Stimulated activated naive CD8-positive, alpha-beta T cell treated with anti-CD3 and anti-CD28 coated beads, Interleukin-15, amount 100 ng/mL, for 72 hours (primary cell): Measurements from ENCODE around the gene ZFP57.

Experiments
- ATAC-seq: fragments of 150-1000 bp; cut with Tn5 transposase; 2 replicates; pipeline ENCODE4 v1.10.0; 2021; ENCODE audit warnings: mild to moderate bottlenecking, moderate library complexity
- DNase-seq, 2 donors: peaks; one replicate each; pipeline ENCODE4 v3.0.0; 2021 to 2022
- H3K27ac Mint-ChIP-seq, 2 donors: one replicate each; pipeline ENCODE4 v1.8.0; 2022; ENCODE audit warnings: mild to moderate bottlenecking in 2 of 2, mixed read lengths in 2 of 2, moderate library complexity in 2 of 2
- H3K27me3 Mint-ChIP-seq: one replicate; pipeline ENCODE4 v1.8.0; 2022; ENCODE audit warnings: mixed read lengths
- H3K4me1 Mint-ChIP-seq: one replicate; pipeline ENCODE4 v1.8.0; 2022; ENCODE audit warnings: mild to moderate bottlenecking, mixed read lengths
- H3K4me3 Mint-ChIP-seq, 2 donors: one replicate each; pipeline ENCODE4 v1.8.0; 2022; ENCODE audit warnings: mild to moderate bottlenecking in 2 of 2, mixed read lengths in 2 of 2, moderate library complexity in 1 of 2
- H3K9me3 Mint-ChIP-seq, 2 donors: one replicate each; pipeline ENCODE4 v1.8.0; 2022; ENCODE audit warnings: mixed read lengths in 2 of 2

ZFP57 gene

GRCh38 chr6:29680904-29681303 lies at the start of gene ZFP57:
ZFP57 (minus strand) TSS chr6:29681152; CDS start chr6:29677003, 4,149 bp downstream.
- Mint-ChIP-seq H3K27ac (peak within 1 kb of the TSS; percentile 33 to 34), H3K27me3 (peaks cover 19% of the 10 kb centered on the region), H3K4me3 (peak within 1 kb of the TSS; percentile 55 to 82), H3K4me1 (peaks cover 39% of the 10 kb centered on the region), H3K9me3 (no peaks in the 10 kb centered on the region)
- ATAC-seq (no peak), DNase-seq (no peak)

- no peak for ATAC-seq
- DNase-seq = no peak
- H3K4me3 Mint-ChIP-seq = no peak overlapping the region
- H3K27ac Mint-ChIP-seq = peak overlapping the region; percentile 3 to 50
- H3K9me3 Mint-ChIP-seq = no peaks in the 10 kb centered on the region
- no peaks in the 10 kb centered on the region for H3K27me3 Mint-ChIP-seq
- H3K4me1 Mint-ChIP-seq = peaks cover 68% of the 10 kb centered on the region
Observed at GRCh38 chr6:29730575-29731126, 49.7 kb upstream of the ZFP57 start.

- Mint-ChIP-seq H3K9me3 (no peaks in the 10 kb centered on the region), H3K4me3 (no peak overlapping the region), H3K27me3 (no peaks in the 10 kb centered on the region), H3K4me1 (peaks cover 75% of the 10 kb centered on the region), H3K27ac (no peak overlapping the region)
- DNase-seq = no peak
- ATAC-seq = no peak
Observed at GRCh38 chr6:29729774-29730328, 48.9 kb upstream of the ZFP57 start.

- ATAC-seq (no peak), DNase-seq (no peak)
- H3K4me1 Mint-ChIP-seq = peaks cover 75% of the 10 kb centered on the region
- H3K9me3 Mint-ChIP-seq = no peaks in the 10 kb centered on the region
- H3K27me3 Mint-ChIP-seq = no peaks in the 10 kb centered on the region
- H3K4me3 Mint-ChIP-seq = no peak overlapping the region
- H3K27ac Mint-ChIP-seq = no peak overlapping the region
Observed at GRCh38 chr6:29728875-29729270, 47.9 kb upstream of the ZFP57 start.

GRCh38 chr6:29728173-29728874 lies 47.4 kb upstream of the ZFP57 start:
- H3K4me1 Mint-ChIP-seq = peaks cover 72% of the 10 kb centered on the region
- no peaks in the 10 kb centered on the region for H3K27me3 Mint-ChIP-seq
- ATAC-seq (no peak), DNase-seq (no peak)
- H3K9me3 Mint-ChIP-seq = no peaks in the 10 kb centered on the region
- H3K27ac Mint-ChIP-seq = peak overlapping the region in 1 of 2 donors; percentile 12
- no peak overlapping the region for H3K4me3 Mint-ChIP-seq

- H3K4me1 Mint-ChIP-seq = peaks cover 72% of the 10 kb centered on the region
- no peak for DNase-seq
- ATAC-seq = no peak
- no peaks in the 10 kb centered on the region for H3K27me3 Mint-ChIP-seq
- H3K27ac Mint-ChIP-seq = peak overlapping the region in 1 of 2 donors; percentile 69
- H3K9me3 Mint-ChIP-seq = no peaks in the 10 kb centered on the region
- peak overlapping the region; percentile 2 to 94 for H3K4me3 Mint-ChIP-seq
Observed at GRCh38 chr6:29727637-29728036, 46.7 kb upstream of the ZFP57 start.

GRCh38 chr6:29726571-29727194 lies 45.7 kb upstream of the ZFP57 start:
- Mint-ChIP-seq H3K4me1 (peaks cover 79% of the 10 kb centered on the region), H3K4me3 (peak overlapping the region; percentile 94 to 97), H3K27ac (peak overlapping the region in 1 of 2 donors; percentile 98), H3K27me3 (no peaks in the 10 kb centered on the region), H3K9me3 (no peaks in the 10 kb centered on the region)
- DNase-seq = no peak
- no peak for ATAC-seq

GRCh38 chr6:29726001-29726400 lies 45.0 kb upstream of the ZFP57 start:
- Mint-ChIP-seq H3K9me3 (no peaks in the 10 kb centered on the region), H3K27ac (peak overlapping the region; percentile 86 to 98), H3K4me3 (peak overlapping the region; percentile 94 to 97), H3K27me3 (no peaks in the 10 kb centered on the region), H3K4me1 (peaks cover 80% of the 10 kb centered on the region)
- DNase-seq (no peak), ATAC-seq (no peak)

GRCh38 chr6:29724937-29725869 lies 44.3 kb upstream of the ZFP57 start:
- H3K9me3 Mint-ChIP-seq = no peaks in the 10 kb centered on the region
- H3K4me3 Mint-ChIP-seq = peak overlapping the region; percentile 94 to 97
- peaks cover 72% of the 10 kb centered on the region for H3K4me1 Mint-ChIP-seq
- no peak for DNase-seq
- no peak for ATAC-seq
- H3K27me3 Mint-ChIP-seq = no peaks in the 10 kb centered on the region
- H3K27ac Mint-ChIP-seq = peak overlapping the region; percentile 86 to 98

- Mint-ChIP-seq H3K4me1 (peaks cover 63% of the 10 kb centered on the region), H3K27ac (peak overlapping the region; percentile 92 to 98), H3K27me3 (no peaks in the 10 kb centered on the region), H3K4me3 (peak overlapping the region; percentile 94 to 97), H3K9me3 (no peaks in the 10 kb centered on the region)
- ATAC-seq (peak; percentile 67), DNase-seq (peak; percentile 60 to 70)
Observed at GRCh38 chr6:29723666-29724588, 43.0 kb upstream of the ZFP57 start.

- peak within 1 kb of the TSS; percentile 94 to 97 for H3K4me3 Mint-ChIP-seq
- ATAC-seq (peak; percentile 93), DNase-seq (peak; percentile 78 to 86)
- no peaks in the 10 kb centered on the region for H3K27me3 Mint-ChIP-seq
- peak within 1 kb of the TSS; percentile 97 to 98 for H3K27ac Mint-ChIP-seq
- H3K4me1 Mint-ChIP-seq = peaks cover 57% of the 10 kb centered on the region
- H3K9me3 Mint-ChIP-seq = no peaks in the 10 kb centered on the region
Observed at GRCh38 chr6:29723262-29723665, 42.3 kb upstream of the ZFP57 start, which contains the start of gene HLA-F. HLA-F (plus strand) TSS chr6:29723434; CDS start chr6:29723464, 30 bp downstream.

- Mint-ChIP-seq H3K4me1 (peaks cover 33% of the 10 kb centered on the region), H3K9me3 (no peaks in the 10 kb centered on the region), H3K27me3 (no peaks in the 10 kb centered on the region), H3K4me3 (no peak overlapping the region), H3K27ac (no peak overlapping the region)
- DNase-seq (no peak), ATAC-seq (no peak)
Observed at GRCh38 chr6:29720863-29721262, 39.9 kb upstream of the ZFP57 start.

- Mint-ChIP-seq H3K4me1 (peaks cover 77% of the 10 kb centered on the region), H3K4me3 (peak overlapping the region; percentile 27 to 51), H3K27ac (no peak overlapping the region), H3K27me3 (no peaks in the 10 kb centered on the region), H3K9me3 (no peaks in the 10 kb centered on the region)
- ATAC-seq (no peak), DNase-seq (no peak)
Observed at GRCh38 chr6:29710281-29710941, 29.5 kb upstream of the ZFP57 start.

- Mint-ChIP-seq H3K9me3 (no peaks in the 10 kb centered on the region), H3K27ac (peak overlapping the region in 1 of 2 donors; percentile 44), H3K4me3 (peak overlapping the region; percentile 75 to 77), H3K27me3 (no peaks in the 10 kb centered on the region), H3K4me1 (peaks cover 81% of the 10 kb centered on the region)
- no peak for DNase-seq
- ATAC-seq = peak; percentile 36
Observed at GRCh38 chr6:29709188-29709587, 28.2 kb upstream of the ZFP57 start.
